K562 (cell line): ENCODE measurements around the gene SHB. TPM values are rescaled to one million over a fixed set of nuclear protein-coding genes. Genes with fewer than 3 reads are reported as not detected.

Experiments
- ATF4 ChIP-seq: fragments of 450-650 bp; formaldehyde crosslinking; IDR thresholded peaks from 2 replicates; pipeline ENCODE4 v1.4.0; 2022; ENCODE audit warnings: mild to moderate bottlenecking, moderate library complexity
- CXXC5 ChIP-seq: fragments of 250-450 bp; sonication (Bioruptor Pico); IDR thresholded peaks from 2 replicates; pipeline ENCODE4 v1.8.0; 2022; ENCODE audit warnings: inconsistent platforms, mild to moderate bottlenecking, moderate library complexity
- FIP1L1 ChIP-seq: fragments of 200-400 bp; formaldehyde crosslinking; IDR thresholded peaks from 2 replicates; pipeline ENCODE4 v1.6.1; 2018; ENCODE audit warnings: mild to moderate bottlenecking, low read depth, low read length; ENCODE audit not compliant: poor library complexity, severe bottlenecking
- FOXA3 ChIP-seq, 2 experiments: fragments of 450-650 bp in 1 of 2; sonication (generic) in 1 of 2; formaldehyde crosslinking; IDR thresholded peaks in 1 of 2; conservative IDR thresholded peaks in 1 of 2; 2 replicates each; pipeline versions ENCODE4 v1.4.0 to v1.8.0; 2020 to 2022; ENCODE audit warnings: mild to moderate bottlenecking in 2 of 2, missing genetic modification reagents in 1 of 2
- NUFIP1 ChIP-seq: fragments of 450-650 bp; IDR thresholded peaks from 2 replicates; pipeline ENCODE4 v1.6.1; 2018; ENCODE audit not compliant: partially characterized antibody
- PHF8 ChIP-seq: fragments of 200-600 bp; sonication (generic); IDR thresholded peaks from 2 replicates; pipeline ENCODE4 v1.6.1; 2012; ENCODE audit warnings: mixed run types, mild to moderate bottlenecking, inconsistent platforms, low read length, moderate library complexity, borderline replicate concordance
- PHTF2 ChIP-seq: fragments of 250-450 bp; sonication (Bioruptor Pico); IDR thresholded peaks from 2 replicates; pipeline ENCODE4 v1.5.0; 2021; ENCODE audit warnings: mild to moderate bottlenecking
- SMARCC2 ChIP-seq: fragments of 450-650 bp; IDR thresholded peaks from 2 replicates; pipeline ENCODE4 v1.6.1; 2017; ENCODE audit warnings: antibody characterized with exemption, moderate library complexity, mild to moderate bottlenecking, low read depth
- TEAD1 ChIP-seq, 2 experiments: fragments of 450-650 bp in 1 of 2; sonication (generic) in 1 of 2; formaldehyde crosslinking; IDR thresholded peaks; 2 replicates each; pipeline versions ENCODE4 v1.4.0 to v1.8.0; 2020 to 2022; ENCODE audit warnings: mild to moderate bottlenecking in 2 of 2, missing genetic modification reagents in 1 of 2
- XRCC5 ChIP-seq: fragments of 200-400 bp; formaldehyde crosslinking; IDR thresholded peaks from 2 replicates; pipeline ENCODE4 v1.6.1; 2017; ENCODE audit warnings: low read depth, mild to moderate bottlenecking, low read length
- ZBTB43 ChIP-seq: sonication (generic); formaldehyde crosslinking; IDR thresholded peaks from 2 replicates; pipeline ENCODE4 v1.8.0; 2023; ENCODE audit warnings: mild to moderate bottlenecking, missing genetic modification reagents
- ZSCAN29 ChIP-seq: fragments of 450-650 bp; IDR thresholded peaks from 2 replicates; pipeline ENCODE4 v1.6.1; 2017
- polyA plus RNA-seq, 8 experiments: library from polyadenylated mRNA; depleted of rRNA in 4 of 8; stranded (reverse) in 5 of 8; unstranded in 3 of 8; fragments of >200 nt; fragmentation: Nextera tagmentation in 2 of 8; fragmentation: Illumina TruSeq in 1 of 8; extraction: Ambion mirVana in 2 of 8; extraction: Trizol in 1 of 8; gene quantifications; 2 replicates each; pipeline versions ENCODE4 v1.2.1 to v1.2.3, GENCODE V29; 2011 to 2014; ENCODE audit warnings: inconsistent platforms in 1 of 8, missing spikeins in 1 of 8
- total RNA-seq, 7 experiments: library from RNA; depleted of rRNA in 6 of 7; stranded (reverse); fragments of >200 nt in 6 of 7; fragmentation: Illumina TruSeq in 2 of 7; extraction: Trizol in 2 of 7; gene quantifications; 2 replicates each; pipeline versions ENCODE4 v1.2.1 to v1.2.3, GENCODE V29; 2011 to 2021; ENCODE audit warnings: low replicate concordance in 1 of 7
- TF ChIP-seq, protein P1 (sequence below): fragments of 200-600 bp; sonication (generic); IDR thresholded peaks from one replicate; pipeline ENCODE4 v1.6.1; 2012; ENCODE audit warnings: mild to moderate bottlenecking, low read depth, low read length, inconsistent platforms

SHB gene
- total and polyA plus RNA-seq, 9 of the 15 experiments (the other 6 are each of a cell fraction or from before 2014, with no cell fraction given) = 0.78 to 16.0 (median 5.3) TPM

- TF ChIP-seq, protein P1, sequence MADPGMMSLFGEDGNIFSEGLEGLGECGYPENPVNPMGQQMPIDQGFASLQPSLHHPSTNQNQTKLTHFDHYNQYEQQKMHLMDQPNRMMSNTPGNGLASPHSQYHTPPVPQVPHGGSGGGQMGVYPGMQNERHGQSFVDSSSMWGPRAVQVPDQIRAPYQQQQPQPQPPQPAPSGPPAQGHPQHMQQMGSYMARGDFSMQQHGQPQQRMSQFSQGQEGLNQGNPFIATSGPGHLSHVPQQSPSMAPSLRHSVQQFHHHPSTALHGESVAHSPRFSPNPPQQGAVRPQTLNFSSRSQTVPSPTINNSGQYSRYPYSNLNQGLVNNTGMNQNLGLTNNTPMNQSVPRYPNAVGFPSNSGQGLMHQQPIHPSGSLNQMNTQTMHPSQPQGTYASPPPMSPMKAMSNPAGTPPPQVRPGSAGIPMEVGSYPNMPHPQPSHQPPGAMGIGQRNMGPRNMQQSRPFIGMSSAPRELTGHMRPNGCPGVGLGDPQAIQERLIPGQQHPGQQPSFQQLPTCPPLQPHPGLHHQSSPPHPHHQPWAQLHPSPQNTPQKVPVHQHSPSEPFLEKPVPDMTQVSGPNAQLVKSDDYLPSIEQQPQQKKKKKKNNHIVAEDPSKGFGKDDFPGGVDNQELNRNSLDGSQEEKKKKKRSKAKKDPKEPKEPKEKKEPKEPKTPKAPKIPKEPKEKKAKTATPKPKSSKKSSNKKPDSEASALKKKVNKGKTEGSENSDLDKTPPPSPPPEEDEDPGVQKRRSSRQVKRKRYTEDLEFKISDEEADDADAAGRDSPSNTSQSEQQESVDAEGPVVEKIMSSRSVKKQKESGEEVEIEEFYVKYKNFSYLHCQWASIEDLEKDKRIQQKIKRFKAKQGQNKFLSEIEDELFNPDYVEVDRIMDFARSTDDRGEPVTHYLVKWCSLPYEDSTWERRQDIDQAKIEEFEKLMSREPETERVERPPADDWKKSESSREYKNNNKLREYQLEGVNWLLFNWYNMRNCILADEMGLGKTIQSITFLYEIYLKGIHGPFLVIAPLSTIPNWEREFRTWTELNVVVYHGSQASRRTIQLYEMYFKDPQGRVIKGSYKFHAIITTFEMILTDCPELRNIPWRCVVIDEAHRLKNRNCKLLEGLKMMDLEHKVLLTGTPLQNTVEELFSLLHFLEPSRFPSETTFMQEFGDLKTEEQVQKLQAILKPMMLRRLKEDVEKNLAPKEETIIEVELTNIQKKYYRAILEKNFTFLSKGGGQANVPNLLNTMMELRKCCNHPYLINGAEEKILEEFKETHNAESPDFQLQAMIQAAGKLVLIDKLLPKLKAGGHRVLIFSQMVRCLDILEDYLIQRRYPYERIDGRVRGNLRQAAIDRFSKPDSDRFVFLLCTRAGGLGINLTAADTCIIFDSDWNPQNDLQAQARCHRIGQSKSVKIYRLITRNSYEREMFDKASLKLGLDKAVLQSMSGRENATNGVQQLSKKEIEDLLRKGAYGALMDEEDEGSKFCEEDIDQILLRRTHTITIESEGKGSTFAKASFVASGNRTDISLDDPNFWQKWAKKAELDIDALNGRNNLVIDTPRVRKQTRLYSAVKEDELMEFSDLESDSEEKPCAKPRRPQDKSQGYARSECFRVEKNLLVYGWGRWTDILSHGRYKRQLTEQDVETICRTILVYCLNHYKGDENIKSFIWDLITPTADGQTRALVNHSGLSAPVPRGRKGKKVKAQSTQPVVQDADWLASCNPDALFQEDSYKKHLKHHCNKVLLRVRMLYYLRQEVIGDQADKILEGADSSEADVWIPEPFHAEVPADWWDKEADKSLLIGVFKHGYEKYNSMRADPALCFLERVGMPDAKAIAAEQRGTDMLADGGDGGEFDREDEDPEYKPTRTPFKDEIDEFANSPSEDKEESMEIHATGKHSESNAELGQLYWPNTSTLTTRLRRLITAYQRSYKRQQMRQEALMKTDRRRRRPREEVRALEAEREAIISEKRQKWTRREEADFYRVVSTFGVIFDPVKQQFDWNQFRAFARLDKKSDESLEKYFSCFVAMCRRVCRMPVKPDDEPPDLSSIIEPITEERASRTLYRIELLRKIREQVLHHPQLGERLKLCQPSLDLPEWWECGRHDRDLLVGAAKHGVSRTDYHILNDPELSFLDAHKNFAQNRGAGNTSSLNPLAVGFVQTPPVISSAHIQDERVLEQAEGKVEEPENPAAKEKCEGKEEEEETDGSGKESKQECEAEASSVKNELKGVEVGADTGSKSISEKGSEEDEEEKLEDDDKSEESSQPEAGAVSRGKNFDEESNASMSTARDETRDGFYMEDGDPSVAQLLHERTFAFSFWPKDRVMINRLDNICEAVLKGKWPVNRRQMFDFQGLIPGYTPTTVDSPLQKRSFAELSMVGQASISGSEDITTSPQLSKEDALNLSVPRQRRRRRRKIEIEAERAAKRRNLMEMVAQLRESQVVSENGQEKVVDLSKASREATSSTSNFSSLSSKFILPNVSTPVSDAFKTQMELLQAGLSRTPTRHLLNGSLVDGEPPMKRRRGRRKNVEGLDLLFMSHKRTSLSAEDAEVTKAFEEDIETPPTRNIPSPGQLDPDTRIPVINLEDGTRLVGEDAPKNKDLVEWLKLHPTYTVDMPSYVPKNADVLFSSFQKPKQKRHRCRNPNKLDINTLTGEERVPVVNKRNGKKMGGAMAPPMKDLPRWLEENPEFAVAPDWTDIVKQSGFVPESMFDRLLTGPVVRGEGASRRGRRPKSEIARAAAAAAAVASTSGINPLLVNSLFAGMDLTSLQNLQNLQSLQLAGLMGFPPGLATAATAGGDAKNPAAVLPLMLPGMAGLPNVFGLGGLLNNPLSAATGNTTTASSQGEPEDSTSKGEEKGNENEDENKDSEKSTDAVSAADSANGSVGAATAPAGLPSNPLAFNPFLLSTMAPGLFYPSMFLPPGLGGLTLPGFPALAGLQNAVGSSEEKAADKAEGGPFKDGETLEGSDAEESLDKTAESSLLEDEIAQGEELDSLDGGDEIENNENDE = no peak
- peak; percentile 42; the same call in 1 of the 2 replicates for TF ChIP-seq SMARCC2
- no peak for TF ChIP-seq FIP1L1
- 0 out of 4 replicates have a peak, but pooled peaks of 1 of the 2 experiments have one; percentile 53 for TF ChIP-seq TEAD1 (CRISPR knock-in tag; IDR thresholded peaks at IDR 0.05)
- peak; percentile 30; the same call in 1 of the 2 replicates for TF ChIP-seq CXXC5 (CRISPR knock-in tag)
- no peak for TF ChIP-seq FOXA3 (CRISPR knock-in tag; conservative IDR thresholded peaks at IDR 0.05 in 1 of 2, IDR thresholded peaks at IDR 0.05 in 1 of 2)
- TF ChIP-seq ZSCAN29 = no peak
- TF ChIP-seq ATF4 = no peak
- TF ChIP-seq ZBTB43 = no peak
- no peak for TF ChIP-seq PHF8
- TF ChIP-seq XRCC5 = 0 out of 2 replicates have a peak, but pooled peaks have one; percentile 37
- TF ChIP-seq PHTF2 (CRISPR knock-in tag) = no peak
- no peak for TF ChIP-seq NUFIP1
Observed at GRCh38 chr9:38062498-38063362, 6.3 kb downstream of the SHB start (continued).
